GM21723 (cell line): ENCODE measurements around the gene FAM200B.
A peak's percentile ranks its signal among the peaks of the same experiment; 100 is the strongest.

Experiments used
- ATAC-seq: cut with Tn5 transposase; IDR thresholded peaks from one replicate; pipeline ENCODE4 v1.9.1; 2021; ENCODE audit warnings: mild to moderate bottlenecking, moderate library complexity; ENCODE audit not compliant: unreplicated experiment

The FAM200B gene

DNA sequence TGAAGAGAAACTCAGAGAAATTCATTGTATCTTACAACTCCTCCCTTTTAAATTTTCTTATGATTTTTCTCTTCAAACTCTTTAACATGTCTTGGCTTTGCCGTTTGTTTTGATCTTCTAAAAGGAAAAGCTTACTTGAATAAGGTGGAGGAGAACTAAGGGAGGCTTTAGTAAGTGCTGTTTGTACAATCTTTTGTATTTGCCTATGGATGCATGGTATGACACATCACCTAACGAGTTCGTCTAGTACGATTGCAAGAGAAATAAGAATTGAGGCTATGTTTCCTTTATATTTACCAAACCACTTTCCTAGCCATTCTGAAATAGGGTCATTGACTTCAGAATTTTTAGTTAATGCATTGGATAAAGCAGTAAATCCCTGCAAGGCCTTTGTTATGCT lies 12.8 kb downstream of the FAM200B start:
- ATAC-seq, result no peak

- no peak for ATAC-seq
These were observed 13.6 kb downstream of the FAM200B start for GRCh38 chr4:15695240-15695699.

GRCh38 chr4:15695729-15696128 lies 14.1 kb downstream of the FAM200B start:
- ATAC-seq, result no peak

DNA sequence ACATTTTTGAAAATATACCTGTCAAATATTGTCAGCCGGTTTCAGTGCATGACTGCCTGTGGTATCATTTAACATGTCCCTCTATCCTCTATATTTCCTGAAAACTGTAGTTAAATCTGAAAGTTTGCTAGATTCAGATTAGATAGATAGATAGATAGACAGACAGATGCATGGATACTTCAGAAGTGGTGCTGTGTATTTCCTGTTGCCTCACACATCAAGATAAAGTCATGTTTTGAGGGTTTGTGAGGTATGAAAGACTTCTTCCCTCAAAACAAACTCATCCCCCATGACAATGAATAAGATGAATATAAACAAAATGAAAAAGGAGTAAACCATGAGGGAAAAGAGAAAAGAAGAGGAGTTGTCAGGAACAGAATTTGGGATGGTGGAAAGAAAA lies 15.2 kb downstream of the FAM200B start:
- no peak for ATAC-seq

- peak; percentile 73 for ATAC-seq
These were observed 21.3 kb downstream of the FAM200B start, which contains the start of gene BST1 for GRCh38 chr4:15702941-15703403. TSS of gene BST1 (plus strand) at chr4:15703065. CDS start at chr4:15703145, 80 bp downstream.

DNA sequence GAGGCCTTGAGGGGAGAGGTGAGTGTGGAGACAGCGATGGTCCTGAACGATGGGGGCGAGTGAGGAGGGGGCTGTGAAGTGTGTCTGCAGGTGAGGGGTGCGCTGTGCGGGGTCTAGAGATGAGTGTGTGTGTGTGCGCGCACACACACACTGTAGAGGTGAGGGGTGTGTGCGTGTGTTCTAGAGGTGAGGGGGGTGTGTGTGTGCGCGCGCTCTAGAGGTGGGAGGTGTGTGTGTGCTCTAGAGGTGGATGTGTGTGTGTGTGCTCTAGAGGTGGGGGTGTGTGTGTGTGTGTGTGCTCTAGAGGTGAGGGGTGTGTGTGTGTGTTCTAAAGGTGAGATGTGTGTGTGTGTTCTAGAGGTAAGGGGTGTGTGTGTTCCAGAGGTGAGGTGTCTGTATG lies 21.8 kb downstream of the FAM200B start:
- no peak for ATAC-seq

DNA sequence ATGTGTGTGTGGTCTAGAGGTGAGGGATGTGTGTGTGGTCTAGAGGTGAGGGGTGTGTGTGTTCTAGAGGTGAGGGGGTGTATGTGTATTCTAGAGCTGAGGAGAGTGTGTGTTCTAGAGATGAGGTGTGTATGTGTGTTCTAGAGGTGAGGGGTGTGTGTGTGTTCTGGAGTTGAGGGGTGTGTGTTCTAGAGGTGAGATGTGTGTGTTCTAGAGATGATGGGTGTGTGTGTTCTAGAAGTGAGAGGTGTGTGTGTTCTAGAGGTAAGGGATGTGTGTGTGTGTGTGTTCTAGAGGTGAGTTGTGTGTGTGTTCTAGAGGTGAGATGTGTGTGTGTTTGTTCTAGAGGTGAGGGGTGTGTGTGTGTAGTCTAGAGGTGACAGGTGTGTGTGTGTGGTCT lies 22.5 kb downstream of the FAM200B start:
- no peak for ATAC-seq

DNA sequence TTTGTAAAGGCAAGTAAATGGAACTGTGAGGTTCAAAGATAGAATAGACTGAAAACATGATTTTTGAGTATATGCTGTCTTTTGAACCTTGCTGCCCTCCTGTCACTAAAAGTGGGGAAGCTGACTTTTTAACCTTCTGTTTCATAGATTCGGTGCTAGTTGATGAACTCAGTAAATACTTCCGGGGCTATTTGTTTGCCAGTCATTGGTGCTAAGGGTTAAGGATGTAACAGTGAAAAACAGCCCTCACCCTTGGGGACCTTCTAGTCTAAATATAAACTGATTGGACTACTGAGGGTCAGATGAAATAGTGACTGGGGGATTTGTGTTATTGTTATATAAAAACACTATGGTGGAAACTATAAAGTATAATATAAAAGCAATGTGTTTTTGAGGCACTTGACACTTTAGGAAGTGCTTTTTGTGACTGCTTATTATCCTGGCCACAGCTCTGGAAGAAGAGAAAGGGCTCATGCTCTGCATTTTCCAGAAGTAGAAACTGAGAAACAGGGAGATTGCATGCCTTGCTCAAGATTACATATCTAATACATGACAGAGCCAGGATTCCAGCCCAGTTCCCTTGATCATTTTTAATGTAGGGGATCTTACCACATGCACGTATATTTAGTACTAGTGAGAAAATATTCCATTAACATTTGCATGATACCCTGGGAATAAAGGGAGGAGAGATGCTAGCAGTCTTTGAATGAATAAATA lies 25.2 kb downstream of the FAM200B start:
- no peak for ATAC-seq

DNA sequence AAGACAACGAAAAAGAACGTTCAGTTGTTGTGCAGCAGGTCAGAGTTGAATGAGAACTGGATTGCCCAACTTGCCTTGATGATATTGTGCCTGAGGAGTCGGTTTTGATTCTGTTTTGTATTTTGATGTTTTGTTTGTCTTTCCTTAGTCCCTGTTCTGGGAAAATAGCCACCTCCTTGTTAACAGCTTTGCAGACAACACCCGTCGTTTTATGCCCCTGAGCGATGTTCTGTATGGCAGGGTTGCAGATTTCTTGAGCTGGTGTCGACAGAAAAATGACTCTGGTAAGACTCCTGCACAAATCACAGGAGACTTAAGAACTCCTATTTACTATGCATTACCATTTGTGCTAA lies 25.7 kb downstream of the FAM200B start:
- ATAC-seq, result no peak

DNA sequence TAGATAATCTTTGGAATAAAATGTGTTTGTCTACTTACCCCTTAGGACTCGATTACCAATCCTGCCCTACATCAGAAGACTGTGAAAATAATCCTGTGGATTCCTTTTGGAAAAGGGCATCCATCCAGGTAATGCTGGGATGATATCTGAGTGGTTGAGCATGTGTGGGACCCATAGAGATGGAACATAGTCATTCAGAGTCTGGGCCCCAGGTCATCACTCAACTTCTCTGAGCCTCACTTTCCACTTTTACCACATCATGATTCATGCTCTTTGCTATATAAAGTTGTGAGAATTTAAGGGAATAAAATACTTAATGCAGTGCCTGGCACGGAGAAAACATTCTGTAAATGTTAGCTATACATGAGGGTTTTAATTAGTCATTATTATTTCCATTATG lies 30.1 kb downstream of the FAM200B start:
- ATAC-seq, result no peak

- no peak for ATAC-seq
These were observed 30.6 kb downstream of the FAM200B start for GRCh38 chr4:15712214-15712613.

- ATAC-seq, result no peak
These were observed 32.5 kb downstream of the FAM200B start for GRCh38 chr4:15714141-15714540.

GRCh38 chr4:15714646-15715435 lies 33.2 kb downstream of the FAM200B start:
- no peak for ATAC-seq

DNA sequence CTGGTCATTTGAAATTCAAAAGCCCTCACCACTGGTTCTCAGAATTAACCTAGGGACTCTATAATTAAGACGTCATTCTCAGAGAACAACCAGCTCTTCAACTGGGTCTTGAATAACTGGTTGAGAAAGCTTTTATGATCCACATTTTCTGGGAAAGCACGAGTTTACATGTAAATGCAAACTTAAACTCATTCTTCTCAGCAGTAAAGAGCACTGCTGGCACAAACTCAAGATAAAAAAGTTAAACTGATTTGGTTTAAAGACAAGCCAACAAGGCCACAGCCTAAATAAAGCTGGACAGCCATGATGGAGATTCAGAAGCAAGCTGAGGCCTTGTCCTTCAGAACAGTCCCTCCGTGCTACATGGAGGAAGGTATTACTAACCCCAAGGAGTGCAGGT lies 34.5 kb downstream of the FAM200B start:
- no peak for ATAC-seq

GRCh38 chr4:15717086-15717485 lies 35.5 kb downstream of the FAM200B start:
- no peak for ATAC-seq

DNA sequence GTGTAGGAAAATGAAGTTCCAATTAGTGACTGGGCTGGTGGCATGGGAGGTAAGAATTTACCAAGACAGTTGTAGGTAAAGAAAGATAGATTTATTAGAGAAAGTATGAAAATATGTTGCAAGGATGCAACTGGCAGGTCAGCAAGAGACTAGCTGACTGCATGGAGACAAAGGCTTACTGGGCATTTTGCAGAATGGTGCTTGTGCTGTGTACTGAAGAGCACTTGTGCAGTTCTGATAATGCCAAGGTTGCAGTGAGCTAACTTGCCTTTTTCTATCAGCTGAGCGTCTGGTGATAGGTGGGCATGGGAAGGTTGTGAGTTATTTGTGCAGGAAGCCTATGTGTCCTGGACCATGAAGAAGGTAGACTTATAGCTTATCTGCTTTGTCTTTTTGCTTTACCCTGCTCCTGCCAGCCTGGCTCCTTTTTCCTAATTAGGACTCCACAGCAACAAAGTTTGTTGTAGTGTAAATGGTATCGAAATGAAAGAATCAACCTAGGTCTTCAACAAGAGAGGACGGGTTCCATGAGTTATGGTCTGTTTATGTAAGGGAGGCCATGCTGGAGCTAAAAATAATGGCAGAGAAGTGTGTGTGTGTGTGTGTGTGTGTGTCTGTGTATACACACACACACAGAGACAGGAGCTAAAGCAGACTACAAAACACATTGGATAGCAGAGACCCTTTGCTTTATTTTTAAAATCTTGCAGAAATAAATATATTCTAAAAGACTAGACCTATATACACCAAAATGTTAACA lies 36.2 kb downstream of the FAM200B start:
- no peak for ATAC-seq

DNA sequence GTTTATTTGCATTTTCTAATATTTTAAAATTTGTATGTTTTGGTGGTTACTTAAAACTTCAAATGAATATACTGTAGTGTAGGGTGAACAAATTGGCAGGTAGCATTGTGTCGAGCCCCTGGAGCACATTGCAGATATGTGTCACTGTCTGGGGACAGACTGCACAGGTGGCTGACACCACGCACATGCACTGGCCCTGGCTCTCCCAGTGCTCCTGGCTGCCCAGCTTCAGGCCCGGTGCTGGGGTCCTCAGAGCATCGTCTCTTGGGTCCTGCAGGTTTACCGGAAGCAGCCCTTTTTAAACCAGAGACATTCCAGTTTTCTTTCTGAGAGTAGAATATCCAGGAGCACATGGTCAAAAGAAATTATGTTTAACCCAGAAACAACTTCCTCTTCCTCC lies 36.8 kb downstream of the FAM200B start:
- no peak for ATAC-seq

- ATAC-seq, result no peak
These were observed 37.3 kb downstream of the FAM200B start for GRCh38 chr4:15718959-15719358.

DNA sequence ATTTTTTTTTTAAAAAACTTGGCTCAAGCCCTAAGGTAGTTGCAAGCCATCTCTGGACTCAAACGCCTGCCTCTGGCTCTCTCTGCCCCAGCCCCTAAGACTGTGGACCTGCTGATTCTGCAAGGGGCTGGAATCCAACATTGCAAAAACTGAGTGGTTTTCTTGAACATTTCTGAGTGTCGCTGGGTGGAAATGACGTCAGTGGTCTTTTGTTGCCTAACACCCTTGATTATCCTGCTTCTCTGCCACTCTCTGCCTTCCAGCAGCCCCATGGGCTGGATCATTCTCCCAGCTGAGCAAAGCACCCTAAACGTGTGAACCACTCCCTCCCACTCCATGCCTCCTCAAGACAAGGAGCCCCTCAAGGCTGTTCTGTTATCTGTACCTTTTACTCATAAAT lies 37.9 kb downstream of the FAM200B start:
- ATAC-seq, result no peak

- no peak for ATAC-seq
These were observed 39.2 kb downstream of the FAM200B start for GRCh38 chr4:15720851-15721250.

- no peak for ATAC-seq
These were observed 44.0 kb downstream of the FAM200B start for GRCh38 chr4:15725608-15726007.
